Skeletal muscle tissue (tissue), 4 donors: ENCODE measurements around the gene TFF3. TPM values are rescaled to one million over a fixed set of nuclear protein-coding genes. Genes with fewer than 3 reads are reported as not detected.
"Not testable (repeated sequence)": the region's sequence is repeated elsewhere in the genome, so short reads cannot be mapped to it uniquely, and the experiment has no call there.

Experiments used
- H3K27ac ChIP-seq: one replicate; pipeline ENCODE4 v1.7.0; 2013; ENCODE audit warnings: mild to moderate bottlenecking, low read depth, low read length, inconsistent platforms
- H3K27me3 ChIP-seq, 3 donors: one replicate each; pipeline ENCODE4 v1.7.0; 2013; ENCODE audit warnings: low read length in 3 of 3; ENCODE audit not compliant: control insufficient read depth in 3 of 3, insufficient read depth in 3 of 3
- H3K36me3 ChIP-seq, 3 donors: one replicate each; pipeline ENCODE4 v1.7.0; 2013; ENCODE audit warnings: low read length in 3 of 3; ENCODE audit not compliant: control insufficient read depth in 3 of 3, insufficient read depth in 3 of 3
- H3K4me1 ChIP-seq, 3 donors: one replicate each; pipeline ENCODE4 v1.7.0; 2013; ENCODE audit warnings: low read length in 3 of 3, mild to moderate bottlenecking in 3 of 3; ENCODE audit not compliant: control insufficient read depth in 3 of 3, insufficient read depth in 3 of 3
- H3K4me3 ChIP-seq, 3 donors: one replicate each; pipeline ENCODE4 v1.7.0; 2013; ENCODE audit warnings: low read length in 3 of 3
- H3K9ac ChIP-seq, 3 donors: one replicate each; pipeline ENCODE4 v1.7.0; 2013; ENCODE audit warnings: low read length in 3 of 3, mild to moderate bottlenecking in 3 of 3, moderate library complexity in 2 of 3, low read depth in 1 of 3
- H3K9me3 ChIP-seq, 3 donors: one replicate each; pipeline ENCODE4 v1.7.0; 2013; ENCODE audit warnings: low read length in 3 of 3; ENCODE audit not compliant: control insufficient read depth in 3 of 3
- total RNA-seq: library from RNA; depleted of rRNA; stranded (reverse); fragments of >200 nt; gene quantifications from one replicate; pipeline ENCODE4 v1.2.3, GENCODE V29; 2014
- donor health status: Osteomylitis.

Gene TFF3
- total RNA-seq, 1 donor from 2014 or later = 5.2 TPM

DNA sequence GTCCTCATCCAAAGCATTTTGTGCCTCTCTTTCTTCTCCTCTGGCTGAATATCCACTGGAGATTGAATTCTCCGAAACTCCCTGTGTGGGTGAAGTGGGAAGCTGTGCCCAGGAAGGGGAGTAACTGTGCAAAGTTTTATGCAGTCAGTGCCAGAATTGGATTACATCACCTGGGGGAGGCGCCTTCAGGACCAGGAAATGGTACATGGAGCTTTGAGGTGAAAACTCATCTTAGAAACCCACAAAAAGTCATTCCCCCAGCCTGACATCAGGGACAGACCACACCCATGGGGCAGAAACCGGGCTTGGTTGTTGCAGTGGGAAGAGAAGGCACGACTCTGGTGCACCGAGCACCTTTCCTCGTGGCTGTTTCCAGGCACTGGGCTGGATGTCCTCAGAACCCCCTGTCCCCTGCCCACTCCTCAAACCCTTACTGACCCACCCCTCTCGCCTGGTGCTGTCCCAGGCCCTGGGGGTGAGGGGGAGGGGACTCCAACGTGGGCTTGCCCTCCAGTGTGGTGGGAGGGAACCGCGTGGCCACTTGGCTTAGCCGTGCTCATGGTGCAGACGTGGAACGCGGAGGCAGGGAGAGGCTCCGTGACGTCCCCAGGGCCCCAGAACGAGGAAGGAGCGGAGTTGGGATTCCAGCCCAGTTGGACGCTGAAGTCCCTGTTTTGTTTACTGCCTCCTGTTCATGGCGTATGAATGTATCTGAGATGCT, 15.7 kb downstream of the TFF3 start:
- no peak overlapping the region for H3K9ac ChIP-seq
- H3K4me3 ChIP-seq = no peak overlapping the region
- peaks cover 18 to 27% (median 18%) of the 10 kb centered on the region in 3 donors for H3K4me1 ChIP-seq
- no peaks in the 10 kb centered on the region for H3K27me3 ChIP-seq
- H3K27ac ChIP-seq = peak overlapping the region; percentile 40
- peaks cover 28 to 49% (median 43%) of the 10 kb centered on the region in 3 donors for H3K36me3 ChIP-seq
- H3K9me3 ChIP-seq = no peaks in the 10 kb centered on the region

DNA sequence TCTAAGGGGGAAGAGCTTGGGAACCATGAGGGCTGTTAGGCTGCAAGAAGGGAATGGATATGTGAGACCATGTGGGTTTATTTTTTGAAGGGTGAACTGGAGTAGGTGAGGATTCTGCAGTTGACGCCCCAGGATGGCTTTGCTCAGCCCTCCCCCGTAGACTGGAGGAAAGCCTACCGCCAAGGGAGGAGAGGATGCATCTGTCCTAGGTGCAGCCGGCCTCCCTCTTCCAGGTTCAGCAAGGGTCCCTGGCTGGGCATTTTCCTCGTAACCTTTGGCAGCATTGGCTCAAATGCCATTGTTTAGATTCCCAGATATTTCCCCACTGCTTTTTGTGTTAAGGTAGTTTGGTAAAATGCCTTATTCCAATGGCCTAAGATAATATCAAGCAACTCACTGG, 16.6 kb downstream of the TFF3 start:
- no peak overlapping the region for H3K9ac ChIP-seq
- no peak overlapping the region for H3K4me3 ChIP-seq
- no peaks in the 10 kb centered on the region for H3K27me3 ChIP-seq
- peaks cover 18 to 27% (median 18%) of the 10 kb centered on the region in 3 donors for H3K4me1 ChIP-seq
- H3K27ac ChIP-seq = peak overlapping the region; percentile 40
- no peaks in the 10 kb centered on the region for H3K9me3 ChIP-seq
- H3K36me3 ChIP-seq = peaks cover 37 to 58% (median 51%) of the 10 kb centered on the region in 3 donors

DNA sequence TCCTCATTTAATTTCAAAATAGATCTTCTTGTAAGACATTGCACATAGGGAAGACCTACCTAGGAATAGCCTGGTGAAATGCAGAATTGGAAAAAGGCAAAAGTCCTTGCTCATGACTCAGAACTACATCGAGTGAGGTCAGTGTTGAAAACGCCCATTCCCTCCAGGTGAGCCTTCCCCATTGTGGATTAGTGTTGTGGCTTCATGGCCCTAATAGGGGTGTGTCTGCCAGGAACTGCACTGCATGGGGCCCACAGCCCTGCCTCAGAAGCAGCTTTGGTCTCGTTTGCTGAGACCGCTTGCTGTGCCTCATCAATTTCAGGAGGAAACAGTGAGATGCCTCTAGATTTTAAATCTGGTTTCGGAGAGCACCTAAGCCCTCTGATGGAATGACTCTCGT, 17.0 kb downstream of the TFF3 start:
- Histone ChIP-seq H3K9me3 (no peaks in the 10 kb centered on the region), H3K27me3 (no peaks in the 10 kb centered on the region), H3K9ac (no peak overlapping the region), H3K36me3 (peaks cover 39 to 62% (median 55%) of the 10 kb centered on the region in 3 donors), H3K4me3 (no peak overlapping the region), H3K4me1 (peaks cover 18 to 27% (median 18%) of the 10 kb centered on the region in 3 donors), H3K27ac (no peak overlapping the region)

DNA sequence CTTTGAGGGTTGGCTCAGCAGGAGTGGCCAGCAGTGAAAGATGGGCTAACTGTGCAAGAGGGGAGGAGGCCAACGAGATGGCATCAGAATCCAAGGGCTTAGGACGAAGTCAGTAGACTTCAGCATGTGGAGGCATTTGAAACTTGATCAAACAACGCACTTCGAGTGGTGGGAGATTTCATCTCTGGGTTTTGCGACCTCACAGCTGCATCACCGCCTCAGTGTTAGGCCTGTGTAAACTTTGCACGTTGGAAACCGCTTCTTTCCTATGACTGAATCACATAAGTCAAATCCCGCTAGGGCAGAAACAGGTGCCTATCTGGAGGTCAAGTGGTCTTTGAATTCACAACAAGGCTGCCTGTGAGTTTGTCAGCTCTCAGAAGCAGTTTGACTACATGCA, 17.8 kb downstream of the TFF3 start:
- Histone ChIP-seq H3K9ac (no peak overlapping the region), H3K4me3 (no peak overlapping the region), H3K27me3 (no peaks in the 10 kb centered on the region), H3K36me3 (peaks cover 47 to 70% (median 63%) of the 10 kb centered on the region in 3 donors), H3K27ac (no peak overlapping the region), H3K9me3 (no peaks in the 10 kb centered on the region), H3K4me1 (peaks cover 15 to 26% (median 18%) of the 10 kb centered on the region in 3 donors)

DNA sequence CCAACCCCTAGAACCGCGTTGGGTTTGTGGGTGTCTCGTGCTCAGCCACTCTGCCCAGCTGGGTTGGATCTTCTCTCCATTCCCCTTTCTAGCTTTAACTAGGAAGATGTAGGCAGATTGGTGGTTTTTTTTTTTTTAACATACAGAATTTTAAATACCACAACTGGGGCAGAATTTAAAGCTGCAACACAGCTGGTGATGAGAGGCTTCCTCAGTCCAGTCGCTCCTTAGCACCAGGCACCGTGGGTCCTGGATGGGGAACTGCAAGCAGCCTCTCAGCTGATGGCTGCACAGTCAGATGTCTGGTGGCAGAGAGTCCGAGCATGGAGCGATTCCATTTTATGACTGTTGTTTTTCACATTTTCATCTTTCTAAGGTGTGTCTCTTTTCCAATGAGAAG, 18.7 kb downstream of the TFF3 start:
- no peaks in the 10 kb centered on the region for H3K27me3 ChIP-seq
- no peak overlapping the region for H3K27ac ChIP-seq
- H3K9ac ChIP-seq = no peak overlapping the region
- no peaks in the 10 kb centered on the region for H3K9me3 ChIP-seq
- H3K4me1 ChIP-seq = peaks cover 7 to 19% (median 12%) of the 10 kb centered on the region in 3 donors
- H3K4me3 ChIP-seq = no peak overlapping the region
- peaks cover 55 to 77% (median 71%) of the 10 kb centered on the region in 3 donors for H3K36me3 ChIP-seq

DNA sequence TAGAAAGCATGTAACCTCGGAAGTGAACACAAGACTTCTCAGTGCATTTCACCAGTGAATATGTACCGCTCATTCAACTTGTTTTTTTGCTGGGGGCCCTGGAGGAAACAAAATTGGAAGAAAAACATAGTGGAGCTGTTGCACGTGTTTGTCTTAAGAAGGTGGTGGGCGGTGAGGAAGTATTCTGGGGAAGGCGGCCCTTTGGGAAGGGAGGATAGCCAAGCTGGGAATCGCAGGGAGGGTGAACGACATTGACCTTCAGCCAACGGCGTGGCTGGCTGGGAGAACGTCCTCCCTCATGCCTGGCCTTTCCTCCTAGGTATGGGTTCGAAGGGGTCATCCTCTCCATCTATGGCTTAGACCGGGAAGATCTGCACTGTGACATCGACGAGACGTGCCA, 19.4 kb downstream of the TFF3 start:
- Histone ChIP-seq H3K27me3 (no peaks in the 10 kb centered on the region), H3K9me3 (no peaks in the 10 kb centered on the region), H3K4me3 (no peak overlapping the region), H3K36me3 (peaks cover 61 to 84% (median 78%) of the 10 kb centered on the region in 3 donors), H3K4me1 (peaks cover 7 to 12% (median 12%) of the 10 kb centered on the region in 3 donors), H3K27ac (no peak overlapping the region), H3K9ac (no peak overlapping the region)

DNA sequence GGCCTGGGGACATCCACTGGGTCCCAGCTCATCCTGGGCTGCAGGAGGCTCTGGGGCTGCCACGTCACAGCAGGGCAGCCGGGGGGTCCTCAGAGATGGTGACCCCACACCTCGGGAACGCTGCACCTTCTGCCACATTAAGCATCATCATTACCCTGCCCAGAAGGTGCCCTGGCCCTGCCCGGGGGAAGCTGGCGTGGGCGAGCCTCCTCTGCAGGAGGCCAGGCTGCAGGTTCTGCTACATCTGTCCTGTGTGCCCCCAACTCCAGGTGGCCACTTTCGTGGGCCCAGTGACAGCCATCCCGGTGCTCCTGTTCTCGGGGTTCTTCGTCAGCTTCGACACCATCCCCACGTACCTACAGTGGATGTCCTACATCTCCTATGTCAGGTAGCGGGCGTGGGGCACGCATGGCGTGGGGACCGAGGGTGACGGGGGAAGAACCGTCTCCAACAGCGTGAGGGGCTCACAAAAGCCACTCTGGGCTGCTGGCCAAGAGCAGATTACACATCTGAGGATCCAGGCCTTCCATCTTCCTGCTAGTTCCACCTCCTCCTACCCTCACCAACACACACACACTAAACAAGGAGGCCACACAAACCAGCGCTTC, 20.8 kb downstream of the TFF3 start:
- Histone ChIP-seq H3K27ac (no peak overlapping the region), H3K4me3 (no peak overlapping the region), H3K36me3 (peaks cover 73 to 93% (median 87%) of the 10 kb centered on the region in 3 donors), H3K4me1 (peaks cover 0 to 3% (median under 1%) of the 10 kb centered on the region in 3 donors), H3K27me3 (no peaks in the 10 kb centered on the region), H3K9ac (no peak overlapping the region), H3K9me3 (no peaks in the 10 kb centered on the region)

DNA sequence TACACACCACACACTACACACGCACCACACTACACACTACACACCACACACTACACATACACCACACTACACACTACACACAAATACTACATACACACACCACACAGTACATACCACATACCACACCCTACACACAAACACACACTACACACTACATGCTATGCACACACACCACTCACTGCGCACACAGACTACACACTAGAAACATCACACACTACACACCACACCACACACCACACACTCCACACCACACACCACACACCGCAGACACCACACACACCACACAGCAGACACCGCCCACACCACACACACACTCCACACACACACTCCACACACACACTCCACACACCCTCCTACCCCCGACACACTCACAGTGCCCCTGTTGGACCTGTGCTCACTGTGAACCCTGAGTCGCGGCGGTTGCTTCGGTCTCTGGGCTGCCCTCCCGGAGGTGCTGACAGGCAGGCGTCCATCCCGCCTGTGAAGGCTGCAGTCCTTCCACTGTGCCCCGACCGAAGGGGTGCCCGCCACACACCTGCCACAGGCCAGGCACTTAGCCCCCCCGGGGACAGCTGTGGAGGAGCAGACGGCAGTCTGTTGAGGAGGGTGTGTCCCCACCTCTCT, 21.4 kb downstream of the TFF3 start:
- no peak overlapping the region for H3K9ac ChIP-seq
- no peaks in the 10 kb centered on the region for H3K9me3 ChIP-seq
- H3K36me3 ChIP-seq = peaks cover 79 to 93% (median 92%) of the 10 kb centered on the region in 3 donors
- no peak overlapping the region for H3K4me3 ChIP-seq
- H3K27ac ChIP-seq = no peak overlapping the region
- H3K4me1 ChIP-seq = no peaks in the 10 kb centered on the region
- H3K27me3 ChIP-seq = no peaks in the 10 kb centered on the region

DNA sequence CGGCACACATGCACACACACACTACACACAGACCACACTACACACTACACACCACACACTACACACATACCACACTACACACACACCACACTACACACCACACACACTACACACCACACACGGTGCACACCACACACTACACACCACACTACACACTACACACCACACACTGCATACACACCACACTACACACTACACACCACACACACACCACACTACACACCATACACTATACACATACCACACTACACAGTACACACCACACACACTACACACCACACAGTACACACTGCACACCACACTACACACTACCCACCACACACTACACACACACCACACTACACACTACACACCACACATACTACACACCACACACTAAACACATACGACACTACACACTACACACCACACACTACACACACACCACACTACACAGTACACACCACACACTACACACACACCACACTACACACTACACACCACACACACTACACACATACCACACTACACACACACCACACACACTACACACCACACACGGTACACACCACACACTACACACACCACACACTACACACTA, 22.6 kb downstream of the TFF3 start:
- not testable (repeated sequence) for H3K4me3 ChIP-seq, H3K4me1 ChIP-seq, H3K27ac ChIP-seq, H3K9me3 ChIP-seq, H3K27me3 ChIP-seq, H3K9ac ChIP-seq
- peaks cover 84 to 94% (median 93%) of the 10 kb centered on the region in 3 donors for H3K36me3 ChIP-seq
